Liver (tissue), 9 donors: ENCODE measurements around the gene MEG3. TPM values are rescaled to one million over a fixed set of nuclear protein-coding genes. Genes with fewer than 3 reads are reported as not detected.

ENCODE experiments used
- DNase-seq: peaks from one replicate; pipeline ENCODE4 v3.0.0-alpha.2; 2017; ENCODE audit warnings: low spot score
- H3K27ac ChIP-seq, 2 donors: one replicate each; pipeline ENCODE4 v1.7.0; 2013; ENCODE audit warnings: inconsistent platforms in 2 of 2, low read length in 2 of 2, control low read depth in 1 of 2, low read depth in 1 of 2, mild to moderate bottlenecking in 1 of 2
- H3K27me3 ChIP-seq, 4 donors: one replicate each; pipeline versions ENCODE4 v1.6.1 to v1.7.0; 2013; ENCODE audit warnings: low read length in 3 of 4, inconsistent platforms in 1 of 4, mild to moderate bottlenecking in 1 of 4, moderate library complexity in 1 of 4; ENCODE audit not compliant: control insufficient read depth in 4 of 4, insufficient read depth in 4 of 4
- H3K36me3 ChIP-seq, 4 donors: one replicate each; pipeline versions ENCODE4 v1.6.1 to v1.7.0; 2013; ENCODE audit warnings: low read length in 3 of 4, mild to moderate bottlenecking in 3 of 4, low read depth in 1 of 4, moderate library complexity in 1 of 4; ENCODE audit not compliant: control insufficient read depth in 4 of 4, insufficient read depth in 3 of 4
- H3K4me1 ChIP-seq, 4 donors: one replicate each; pipeline versions ENCODE4 v1.6.1 to v1.7.0; 2013; ENCODE audit warnings: low read length in 3 of 4, mild to moderate bottlenecking in 3 of 4, moderate library complexity in 1 of 4; ENCODE audit not compliant: control insufficient read depth in 4 of 4, insufficient read depth in 4 of 4
- H3K4me3 ChIP-seq, 3 donors: one replicate each; pipeline versions ENCODE4 v1.6.1 to v1.7.0; 2013; ENCODE audit warnings: low read length in 3 of 3, control low read depth in 1 of 3, low read depth in 1 of 3, mild to moderate bottlenecking in 1 of 3
- H3K9ac ChIP-seq, 2 donors: one replicate each; pipeline ENCODE4 v1.7.0; 2013; ENCODE audit warnings: low read length in 2 of 2, mild to moderate bottlenecking in 2 of 2, moderate library complexity in 2 of 2, control low read depth in 1 of 2, low read depth in 1 of 2
- H3K9me3 ChIP-seq, 4 donors: one replicate each; pipeline versions ENCODE4 v1.6.1 to v1.7.0; 2013; ENCODE audit warnings: low read length in 3 of 4; ENCODE audit not compliant: control insufficient read depth in 4 of 4
- ATF3 ChIP-seq: IDR thresholded peaks from 2 replicates; pipeline ENCODE4 v1.6.1; 2016; ENCODE audit warnings: antibody characterized with exemption
- EGR1 ChIP-seq, 2 donors: IDR thresholded peaks; 2 replicates each; pipeline ENCODE4 v1.6.1; 2016 to 2018; ENCODE audit warnings: antibody characterized with exemption in 2 of 2, low read depth in 2 of 2
- FOXA2 ChIP-seq: IDR thresholded peaks from 2 replicates; pipeline ENCODE4 v1.6.1; 2016; ENCODE audit warnings: antibody characterized with exemption
- GABPA ChIP-seq, 2 donors: IDR thresholded peaks in 1 of 2; conservative IDR thresholded peaks in 1 of 2; 2 replicates each; pipeline ENCODE4 v1.6.1; 2016; ENCODE audit warnings: antibody characterized with exemption in 2 of 2, mild to moderate bottlenecking in 1 of 2, moderate library complexity in 1 of 2
- HNF4A ChIP-seq, 2 donors: conservative IDR thresholded peaks; 2 replicates each; pipeline ENCODE4 v1.6.1; 2016; ENCODE audit warnings: antibody characterized with exemption in 2 of 2, mild to moderate bottlenecking in 2 of 2
- HNF4G ChIP-seq: IDR thresholded peaks from 2 replicates; pipeline ENCODE4 v1.6.1; 2016; ENCODE audit warnings: antibody characterized with exemption
- JUND ChIP-seq, 2 donors: IDR thresholded peaks; 2 replicates each; pipeline ENCODE4 v1.6.1; 2016; ENCODE audit warnings: antibody characterized with exemption in 2 of 2
- MAX ChIP-seq: IDR thresholded peaks from 2 replicates; pipeline ENCODE4 v1.6.1; 2016; ENCODE audit warnings: antibody characterized with exemption
- NR2F2 ChIP-seq: IDR thresholded peaks from 2 replicates; pipeline ENCODE4 v1.6.1; 2016; ENCODE audit warnings: antibody characterized with exemption
- REST ChIP-seq: IDR thresholded peaks from 2 replicates; pipeline ENCODE4 v1.6.1; 2016; ENCODE audit warnings: antibody characterized with exemption, mild to moderate bottlenecking
- SP1 ChIP-seq: IDR thresholded peaks from 2 replicates; pipeline ENCODE4 v1.6.1; 2018; ENCODE audit warnings: antibody characterized with exemption, mild to moderate bottlenecking
- YY1 ChIP-seq: IDR thresholded peaks from 2 replicates; pipeline ENCODE4 v1.6.1; 2016; ENCODE audit warnings: antibody characterized with exemption, mild to moderate bottlenecking
- WGBS: extraction: QIAGEN DNeasy Blood & Tissue Kit; methylation state at CpG from one replicate; pipeline ENCODE4 v1.1.7; 2013; 5-methylcytosine and 5-hydroxymethylcytosine counted together
- polyA plus RNA-seq, 2 donors: library from polyadenylated mRNA; stranded (reverse) in 1 of 2; unstranded in 1 of 2; fragments of 200-250 nt in 1 of 2; fragments of >200 nt in 1 of 2; fragmentation: Nextera tagmentation in 1 of 2; extraction: Ambion mirVana in 1 of 2; gene quantifications; one replicate each; pipeline versions ENCODE4 v1.2.1 to v1.2.3, GENCODE V29; 2013 to 2015
- total RNA-seq, 2 donors: library from RNA; depleted of rRNA; stranded (reverse); fragments of >200 nt; gene quantifications; one replicate each; pipeline ENCODE4 v1.2.3, GENCODE V29; 2014
- donor health status: healthy.
- donor health status: healthy.
- donor health status: healthy.
- donor health status: healthy.
- donor health status: healthy.

MEG3 gene
- total and polyA plus RNA-seq, 4 donors = 12.3 to 485 (median 23.1) TPM

GRCh38 chr14:100844421-100844820, 18.5 kb downstream of the MEG3 start:
- H3K4me3 ChIP-seq = no peak overlapping the region
- TF ChIP-seq YY1 (no peak), EGR1 (IDR thresholded peaks at IDR 0.05; ENCODE audit: low read depth in 2 of 2) (no peak), HNF4A (conservative IDR thresholded peaks at IDR 0.05) (no peak), ATF3 (no peak), FOXA2 (no peak), SP1 (no peak), JUND (IDR thresholded peaks at IDR 0.05) (no peak), NR2F2 (no peak), HNF4G (no peak), GABPA (IDR thresholded peaks at IDR 0.05 in 1 of 2, conservative IDR thresholded peaks at IDR 0.05 in 1 of 2) (no peak), REST (no peak)
- no peak overlapping the region for H3K27ac ChIP-seq
- DNase-seq = no peak
- no peaks in the 10 kb centered on the region for H3K36me3 ChIP-seq
- peaks cover 0 to 2% (median 0%) of the 10 kb centered on the region in 4 donors for H3K27me3 ChIP-seq
- H3K9ac ChIP-seq = no peak overlapping the region
- 45% methylated on average over 9 of the region's 9 CpGs for WGBS
- H3K4me1 ChIP-seq = no peaks in the 10 kb centered on the region
- no peaks in the 10 kb centered on the region for H3K9me3 ChIP-seq

- Histone ChIP-seq H3K9ac (no peak overlapping the region), H3K36me3 (no peaks in the 10 kb centered on the region), H3K4me3 (no peak overlapping the region), H3K4me1 (no peaks in the 10 kb centered on the region), H3K27ac (no peak overlapping the region), H3K27me3 (peaks cover 0 to 2% (median 0%) of the 10 kb centered on the region in 4 donors), H3K9me3 (no peaks in the 10 kb centered on the region)
- 87% methylated on average over 13 of the region's 13 CpGs for WGBS
- TF ChIP-seq REST (no peak), MAX (no peak), GABPA (IDR thresholded peaks at IDR 0.05 in 1 of 2, conservative IDR thresholded peaks at IDR 0.05 in 1 of 2) (no peak)
- DNase-seq = no peak
Observed at GRCh38 chr14:100844846-100845245, 18.9 kb downstream of the MEG3 start.
